ENCODE data around the gene CCL24.
"Not testable (repeated sequence)": the region's sequence is repeated elsewhere in the genome, so short reads cannot be mapped to it uniquely, and the experiment has no call there.

CCL24 gene

GRCh38 chr7:75813781-75814236, at the start of gene CCL24:
TSS of gene CCL24 (minus strand) at chr7:75813806. CDS start at chr7:75813715, 91 bp downstream.
- no peak for TF ChIP-seq CTCF (conservative IDR thresholded peaks at IDR 0.05; ENCODE audit: low read depth, low read length)
- DNase-seq (ENCODE audit: low read depth) = no peak
- no peak within 1 kb of the TSS for H3K4me3 ChIP-seq (ENCODE audit: low read length)

DNA sequence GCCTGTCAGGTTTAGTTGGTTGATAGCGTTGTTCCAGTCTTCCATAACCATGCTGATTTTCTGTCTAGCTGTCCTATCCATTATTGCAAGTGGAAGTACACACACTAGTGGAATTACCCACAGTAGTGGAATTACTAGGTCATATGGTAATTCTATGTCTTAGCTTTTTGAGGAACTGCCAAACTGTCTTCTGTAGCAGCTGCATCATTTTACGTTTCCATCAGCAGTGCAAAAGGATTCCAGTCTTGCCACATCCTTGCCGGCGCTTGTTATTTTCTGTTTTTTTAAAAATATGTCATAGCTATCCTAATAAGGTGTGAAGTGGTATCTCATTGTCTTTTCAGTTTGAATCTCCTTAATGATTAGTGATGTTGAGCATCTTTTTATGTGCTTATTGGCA, 48.0 kb upstream of the CCL24 start:
- DNase-seq (ENCODE audit: low read depth) = no peak
- no peak overlapping the region for H3K4me3 ChIP-seq (ENCODE audit: low read length)
- TF ChIP-seq CTCF (conservative IDR thresholded peaks at IDR 0.05; ENCODE audit: low read depth, low read length) = no peak

DNA sequence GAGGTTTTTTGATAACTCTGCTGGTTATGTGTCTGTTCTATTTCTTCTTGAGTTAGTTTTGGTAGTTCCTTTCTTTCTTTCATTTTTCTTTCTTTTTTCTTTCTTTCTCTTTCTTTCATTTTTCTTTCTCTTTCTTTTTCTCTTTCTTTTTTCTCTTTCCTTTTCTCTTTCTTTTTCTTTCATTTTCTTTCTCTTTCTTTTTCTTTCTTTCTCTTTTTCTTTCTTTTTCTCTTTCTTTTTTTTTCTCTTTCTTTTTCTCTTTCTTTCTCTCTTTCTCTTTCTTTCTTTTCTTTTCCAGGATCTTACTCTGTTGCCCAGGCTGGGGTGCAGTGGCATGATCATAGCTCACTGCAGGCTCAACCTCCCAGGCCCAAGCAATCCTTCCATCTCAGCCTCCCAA, 44.8 kb upstream of the CCL24 start:
- TF ChIP-seq CTCF (conservative IDR thresholded peaks at IDR 0.05; ENCODE audit: low read depth, low read length) = no peak
- H3K4me3 ChIP-seq (ENCODE audit: low read length) = no peak overlapping the region
- no peak for DNase-seq (ENCODE audit: low read depth)

- no peak overlapping the region for H3K4me3 ChIP-seq (ENCODE audit: low read length)
- no peak for DNase-seq (ENCODE audit: low read depth)
- TF ChIP-seq CTCF (conservative IDR thresholded peaks at IDR 0.05; ENCODE audit: low read depth, low read length) = no peak
These were observed 42.9 kb upstream of the CCL24 start for GRCh38 chr7:75856536-75856935.

GRCh38 chr7:75854813-75855345, 41.3 kb upstream of the CCL24 start:
- not testable (repeated sequence) for H3K4me3 ChIP-seq (ENCODE audit: low read length); DNase-seq (ENCODE audit: low read depth)

- no peak overlapping the region for H3K4me3 ChIP-seq (ENCODE audit: low read length)
- no peak for DNase-seq (ENCODE audit: low read depth)
- TF ChIP-seq CTCF (conservative IDR thresholded peaks at IDR 0.05; ENCODE audit: low read depth, low read length) = no peak
These were observed 40.6 kb upstream of the CCL24 start for GRCh38 chr7:75854233-75854632.

DNA sequence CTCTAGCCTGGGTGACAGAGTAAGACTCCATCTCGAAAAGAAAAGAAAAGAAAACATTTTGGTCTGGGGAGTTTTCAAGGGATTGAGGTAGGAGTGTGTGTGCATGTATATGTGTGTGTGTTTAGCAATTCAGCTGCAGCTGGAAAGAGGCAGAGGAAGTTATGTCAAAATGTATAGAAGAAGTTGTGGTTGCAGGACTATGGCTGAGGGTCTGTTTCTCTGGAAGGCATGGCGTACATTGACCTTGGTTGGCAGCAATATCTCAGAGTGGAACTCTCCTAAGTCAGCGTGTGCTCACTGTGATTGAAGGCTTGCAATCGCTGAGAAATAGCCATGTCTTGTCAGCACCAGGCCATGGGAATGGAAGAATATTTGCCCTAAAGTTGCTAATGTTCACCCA, 36.6 kb upstream of the CCL24 start:
- no peak for DNase-seq (ENCODE audit: low read depth)
- no peak for TF ChIP-seq CTCF (conservative IDR thresholded peaks at IDR 0.05; ENCODE audit: low read depth, low read length)
- no peak overlapping the region for H3K4me3 ChIP-seq (ENCODE audit: low read length)

DNA sequence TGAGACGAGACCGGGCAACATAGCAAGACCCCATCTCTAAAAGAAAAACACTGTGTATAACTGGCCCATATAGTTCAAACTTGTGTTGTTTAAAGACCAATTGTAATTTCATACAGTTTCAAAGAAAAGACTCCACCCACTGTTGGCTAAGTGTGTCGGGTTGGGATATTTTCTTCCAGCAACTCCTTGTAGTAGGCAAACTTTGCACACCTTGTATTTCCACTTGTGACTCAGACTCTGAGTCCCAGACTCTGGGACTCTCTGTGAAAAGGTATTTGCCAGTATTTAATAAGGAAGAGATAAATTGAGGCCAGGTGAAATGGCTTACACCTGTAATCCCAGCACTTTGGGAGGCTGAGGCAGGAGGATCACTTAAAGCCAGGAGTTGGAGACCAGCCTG, 36.0 kb upstream of the CCL24 start:
- no peak for TF ChIP-seq CTCF (conservative IDR thresholded peaks at IDR 0.05; ENCODE audit: low read depth, low read length)
- H3K4me3 ChIP-seq (ENCODE audit: low read length) = no peak overlapping the region
- no peak for DNase-seq (ENCODE audit: low read depth)

Measured in retinal pigment epithelial cell (primary cell).